Prostate gland (tissue), 2 donors: Measurements from ENCODE around the gene SSBP3. TPM values are rescaled to one million over a fixed set of nuclear protein-coding genes. Genes with fewer than 3 reads are reported as not detected.
"Not testable (repeated sequence)": the region's sequence is repeated elsewhere in the genome, so short reads cannot be mapped to it uniquely, and the experiment has no call there.

ENCODE experiments used
- DNase-seq: peaks from one replicate; pipeline ENCODE4 v3.0.0-alpha.2; 2019; ENCODE audit warnings: low spot score
- H3K27ac ChIP-seq, 2 donors: fragments of 200-600 bp; sonication (generic); 2 replicates each; pipeline ENCODE4 v1.5.1; 2017 to 2019
- H3K27me3 ChIP-seq: fragments of 200-600 bp; sonication (generic); replicated peaks from 2 replicates; pipeline ENCODE4 v1.5.1; 2019; ENCODE audit not compliant: insufficient read depth
- H3K36me3 ChIP-seq, 2 donors: fragments of 200-600 bp; sonication (generic); 1 replicate in 1 of 2; 2 replicates in 1 of 2; pipeline versions ENCODE4 v1.5.1 to v1.8.1; 2017 to 2019
- H3K4me1 ChIP-seq: fragments of 200-600 bp; sonication (generic); replicated peaks from 2 replicates; pipeline ENCODE4 v1.5.1; 2019
- H3K4me3 ChIP-seq, 2 donors: fragments of 200-600 bp; sonication (generic); 2 replicates each; pipeline ENCODE4 v1.5.1; 2017 to 2019
- H3K9me3 ChIP-seq: fragments of 200-600 bp; sonication (generic); 2 replicates; pipeline ENCODE4 v1.5.1; 2017
- CTCF ChIP-seq, 4 experiments: fragments of 200-600 bp in 2 of 4; fragments of 450-650 bp in 2 of 4; sonication (generic) in 2 of 4; IDR thresholded peaks; 1 replicate in 3 of 4; 2 replicates in 1 of 4; pipeline ENCODE4 v1.5.1; 2016 to 2019; ENCODE audit warnings: antibody characterized with exemption in 4 of 4, mild to moderate bottlenecking in 2 of 4, moderate library complexity in 2 of 4
- POLR2A ChIP-seq: fragments of 450-650 bp; IDR thresholded peaks from one replicate; pipeline ENCODE4 v1.6.1; 2016; ENCODE audit warnings: antibody characterized with exemption, mild to moderate bottlenecking
- POLR2AphosphoS5 ChIP-seq: sonication (generic); formaldehyde crosslinking; IDR thresholded peaks from one replicate; pipeline ENCODE4 v1.6.1; 2017; ENCODE audit warnings: antibody characterized with exemption
- WGBS: methylation state at CpG from one replicate; pipeline ENCODE4 v1.1.5; 2018; 5-methylcytosine and 5-hydroxymethylcytosine counted together
- intact Hi-C: fragments of 100-400 bp; cut with DNase I; formaldehyde crosslinking; loops from one replicate; pipeline ENCODE4 v1.14.2; 2022
- total RNA-seq, 2 donors: library from RNA; depleted of rRNA; stranded (reverse); fragments of >200 nt; gene quantifications; one replicate each; pipeline ENCODE4 v1.1.0, GENCODE V29; 2016

Gene SSBP3
- total RNA-seq, 2 donors from 2014 or later, result 45.0 to 94.4 TPM

GRCh38 chr1:54212872-54213271, 193.3 kb downstream of the SSBP3 start:
- no peak for DNase-seq
- intact Hi-C loops, result no loop called here
- Histone ChIP-seq H3K27ac (no peak overlapping the region), H3K4me1 (no peaks in the 10 kb centered on the region), H3K9me3 (no peaks in the 10 kb centered on the region), H3K4me3 (no peak overlapping the region), H3K36me3 (peaks cover 17 to 49% of the 10 kb centered on the region in 2 donors), H3K27me3 (no peaks in the 10 kb centered on the region)
- 54% methylated on average over 1 of the region's 1 CpG for WGBS
- no peak for TF ChIP-seq POLR2A
- no peak for TF ChIP-seq CTCF (IDR thresholded peaks at IDR 0.05)
- no peak for TF ChIP-seq POLR2AphosphoS5

- WGBS, result 62% methylated on average over 4 of the region's 4 CpGs
- H3K27ac ChIP-seq, H3K9me3 ChIP-seq, H3K4me3 ChIP-seq, H3K4me1 ChIP-seq, DNase-seq, H3K27me3 ChIP-seq, intact Hi-C loops: not testable (repeated sequence)
- H3K36me3 ChIP-seq, result peaks cover 4 to 17% of the 10 kb centered on the region in 2 donors
These were observed 198.3 kb downstream of the SSBP3 start for GRCh38 chr1:54207896-54208295.

- no peak overlapping the region for H3K4me3 ChIP-seq
- no peak for TF ChIP-seq POLR2A
- TF ChIP-seq POLR2AphosphoS5, result no peak
- TF ChIP-seq CTCF (IDR thresholded peaks at IDR 0.05), result no peak
- no peak for DNase-seq
- no peaks in the 10 kb centered on the region for H3K4me1 ChIP-seq
- H3K27me3 ChIP-seq, result no peaks in the 10 kb centered on the region
- H3K9me3 ChIP-seq, result no peaks in the 10 kb centered on the region
- peaks cover 0 to 12% of the 10 kb centered on the region in 2 donors for H3K36me3 ChIP-seq
- no peak overlapping the region for H3K27ac ChIP-seq
- 90% methylated on average over 1 of the region's 1 CpG for WGBS
- intact Hi-C loops, result no loop called here
These were observed 198.9 kb downstream of the SSBP3 start for GRCh38 chr1:54207287-54207686.

- Histone ChIP-seq H3K36me3 (no peaks in the 10 kb centered on the region), H3K27me3 (no peaks in the 10 kb centered on the region), H3K9me3 (no peaks in the 10 kb centered on the region), H3K27ac (no peak overlapping the region), H3K4me3 (no peak overlapping the region), H3K4me1 (peaks cover 3% of the 10 kb centered on the region)
- 80% methylated on average over 7 of the region's 7 CpGs for WGBS
- no peak for DNase-seq
- intact Hi-C loops, result no loop called here
- no peak for TF ChIP-seq CTCF (IDR thresholded peaks at IDR 0.05)
- TF ChIP-seq POLR2A, result no peak
- no peak for TF ChIP-seq POLR2AphosphoS5
These were observed 202.0 kb downstream of the SSBP3 start for GRCh38 chr1:54204199-54204598.

GRCh38 chr1:54200519-54200997, 205.6 kb downstream of the SSBP3 start:
- Histone ChIP-seq H3K36me3 (no peaks in the 10 kb centered on the region), H3K27ac (peak overlapping the region; percentile 49 to 72), H3K9me3 (no peaks in the 10 kb centered on the region), H3K4me3 (peak overlapping the region; percentile 72 to 75), H3K27me3 (no peaks in the 10 kb centered on the region), H3K4me1 (peaks cover 3% of the 10 kb centered on the region)
- intact Hi-C loops, result no loop called here
- no peak for TF ChIP-seq POLR2A
- no peak for TF ChIP-seq POLR2AphosphoS5
- no peak for TF ChIP-seq CTCF (IDR thresholded peaks at IDR 0.05)
- no peak for DNase-seq
- WGBS, result 2% methylated on average over 15 of the region's 15 CpGs
